HG03565 (cell line): ENCODE results near the gene SPATA12.

Experiments used
- ATAC-seq: cut with Tn5 transposase; IDR thresholded peaks from one replicate; pipeline ENCODE4 v1.9.1; 2021; ENCODE audit warnings: mild to moderate bottlenecking, moderate library complexity; ENCODE audit not compliant: unreplicated experiment

SPATA12 gene

GRCh38 chr3:57060089-57060821 is at the start of gene SPATA12:
Gene SPATA12, plus strand, starts transcription at chr3:57060664. Its CDS starts 13,031 bp downstream, at chr3:57073695.
- no peak for ATAC-seq

- no peak for ATAC-seq
Observed at GRCh38 chr3:57011022-57011421, 49.4 kb upstream of the SPATA12 start.

GRCh38 chr3:57012847-57013246 is 47.6 kb upstream of the SPATA12 start:
- ATAC-seq: no peak

- no peak for ATAC-seq
Observed at GRCh38 chr3:57015350-57015729, 45.1 kb upstream of the SPATA12 start.

- no peak for ATAC-seq
Observed at GRCh38 chr3:57015912-57016311, 44.6 kb upstream of the SPATA12 start.

- no peak for ATAC-seq
Observed at GRCh38 chr3:57017459-57017845, 43.0 kb upstream of the SPATA12 start.

GRCh38 chr3:57018246-57018645 is 42.2 kb upstream of the SPATA12 start:
- no peak for ATAC-seq

GRCh38 chr3:57019057-57019456 is 41.4 kb upstream of the SPATA12 start:
- no peak for ATAC-seq

- ATAC-seq: no peak
Observed at GRCh38 chr3:57025237-57025636, 35.2 kb upstream of the SPATA12 start.

GRCh38 chr3:57026944-57027343 is 33.5 kb upstream of the SPATA12 start:
- ATAC-seq: no peak

GRCh38 chr3:57029383-57029782 is 31.1 kb upstream of the SPATA12 start:
- no peak for ATAC-seq

GRCh38 chr3:57029924-57030323 is 30.5 kb upstream of the SPATA12 start:
- no peak for ATAC-seq

- ATAC-seq: no peak
Observed at GRCh38 chr3:57030721-57031120, 29.7 kb upstream of the SPATA12 start.

GRCh38 chr3:57031631-57032541 is 28.6 kb upstream of the SPATA12 start:
- ATAC-seq: no peak

- no peak for ATAC-seq
Observed at GRCh38 chr3:57036952-57037351, 23.5 kb upstream of the SPATA12 start.

GRCh38 chr3:57038466-57039164 is 21.8 kb upstream of the SPATA12 start:
- no peak for ATAC-seq

GRCh38 chr3:57041674-57042073 is 18.8 kb upstream of the SPATA12 start:
- no peak for ATAC-seq

- ATAC-seq: no peak
Observed at GRCh38 chr3:57043518-57043917, 16.9 kb upstream of the SPATA12 start.

- no peak for ATAC-seq
Observed at GRCh38 chr3:57046101-57046765, 14.2 kb upstream of the SPATA12 start.

GRCh38 chr3:57048052-57048671 is 12.3 kb upstream of the SPATA12 start:
- no peak for ATAC-seq
